Spinal cord (tissue), 10 donors: Measurements from ENCODE around the gene LDLRAD4. TPM values are rescaled to one million over a fixed set of nuclear protein-coding genes. Genes with fewer than 3 reads are reported as not detected.

Experiments used
- DNase-seq, 6 donors: peaks; one replicate each; pipeline versions ENCODE4 v3.0.0 to v3.0.0-alpha.2; 2013 to 2015; ENCODE audit warnings: low spot score in 6 of 6, low read depth in 4 of 6
- H3K27ac ChIP-seq: one replicate; pipeline ENCODE4 v1.5.1; 2013; ENCODE audit warnings: low read depth, low read length, control low read depth
- H3K27me3 ChIP-seq: one replicate; pipeline ENCODE4 v1.6.1; 2013; ENCODE audit warnings: low read length; ENCODE audit not compliant: control insufficient read depth, insufficient read depth
- H3K36me3 ChIP-seq: one replicate; pipeline ENCODE4 v1.6.1; 2013; ENCODE audit warnings: low read length; ENCODE audit not compliant: control insufficient read depth, insufficient read depth
- H3K4me1 ChIP-seq: one replicate; pipeline ENCODE4 v1.6.1; 2013; ENCODE audit warnings: low read length; ENCODE audit not compliant: control insufficient read depth, insufficient read depth
- H3K4me3 ChIP-seq: one replicate; pipeline ENCODE4 v1.5.1; 2013; ENCODE audit warnings: low read depth, low read length, control low read depth
- H3K9me3 ChIP-seq: one replicate; pipeline ENCODE4 v1.6.1; 2013; ENCODE audit warnings: low read length; ENCODE audit not compliant: control insufficient read depth, insufficient read depth
- WGBS: methylation state at CpG from one replicate; pipeline ENCODE4 v1.1.5; 2013; ENCODE audit warnings: missing lambda C conversion rate; ENCODE audit not compliant: insufficient coverage; 5-methylcytosine and 5-hydroxymethylcytosine counted together
- polyA plus RNA-seq, 2 donors: library from polyadenylated mRNA; unstranded; fragments of 120-200 nt; gene quantifications; one replicate each; pipeline ENCODE4 v1.2.1, GENCODE V29; 2013; ENCODE audit not compliant: insufficient read length in 2 of 2
- total RNA-seq, 2 donors: library from RNA; depleted of rRNA in 1 of 2; stranded (reverse); fragments of 120-200 nt in 1 of 2; fragments of >200 nt in 1 of 2; gene quantifications; one replicate each; pipeline versions ENCODE4 v1.2.3 to v1.2.4, GENCODE V29; 2013 to 2014
- donor health status: healthy.

LDLRAD4 gene
- total and polyA plus RNA-seq, 4 donors, result 26.7 to 67.7 (median 38.5) TPM

DNA sequence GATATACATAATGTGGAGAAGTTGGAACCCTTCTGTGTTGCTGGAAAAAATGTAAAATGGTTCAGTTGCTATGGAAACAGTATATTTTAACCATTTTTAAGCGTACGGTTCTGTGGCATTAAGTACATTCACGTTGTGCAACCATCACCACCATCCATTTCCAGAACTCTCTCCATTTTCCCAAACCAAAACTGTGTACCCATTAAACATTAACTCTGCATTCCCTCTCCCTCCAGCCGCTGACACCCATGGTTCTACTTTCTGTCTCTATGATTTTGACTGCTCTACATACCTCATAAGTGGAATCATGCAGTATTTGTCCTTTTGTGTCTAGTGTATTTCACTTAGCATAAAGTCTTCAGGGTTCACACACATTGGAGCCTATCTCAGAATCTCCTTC, 67.3 kb downstream of the LDLRAD4 start:
- no peak for DNase-seq
- Histone ChIP-seq H3K9me3 (no peaks in the 10 kb centered on the region), H3K4me3 (no peak overlapping the region), H3K4me1 (peaks cover 8% of the 10 kb centered on the region), H3K36me3 (peaks cover 7% of the 10 kb centered on the region), H3K27me3 (no peaks in the 10 kb centered on the region), H3K27ac (no peak overlapping the region)
- 86% methylated on average over 3 of the region's 4 CpGs for WGBS

DNA sequence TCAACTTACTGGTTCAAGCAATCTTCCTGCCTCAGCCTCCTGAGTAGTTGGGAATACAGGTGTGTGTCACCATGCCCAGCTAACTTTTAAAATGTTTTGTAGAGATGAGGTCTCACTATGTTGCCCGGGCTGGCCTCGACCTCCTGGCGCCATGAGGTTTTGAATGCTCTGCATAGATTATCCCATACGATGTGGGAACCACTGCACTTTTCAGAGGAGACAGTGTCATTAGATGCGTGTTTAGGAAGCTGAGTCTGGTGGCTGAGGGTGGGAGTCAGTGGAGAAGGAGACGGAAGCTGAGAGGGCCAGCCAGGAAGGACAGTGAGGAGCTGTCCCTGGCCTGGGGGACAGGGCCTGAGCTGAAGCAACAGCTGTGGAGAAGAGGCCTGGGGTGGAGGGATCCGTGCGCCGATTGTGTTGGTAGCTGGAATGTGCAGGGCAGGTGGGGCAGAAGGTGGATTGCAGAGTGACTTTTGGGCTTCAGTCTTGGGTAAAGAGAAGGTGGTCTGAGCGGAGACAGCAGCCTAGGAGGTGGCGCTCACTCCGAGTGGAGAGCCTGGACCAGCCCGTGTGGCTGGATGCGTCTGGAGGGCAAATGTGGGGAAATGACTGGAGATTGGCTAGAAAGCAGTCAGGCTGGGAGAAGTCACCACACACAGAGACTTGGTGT, 68.0 kb downstream of the LDLRAD4 start:
- peaks cover 8% of the 10 kb centered on the region for H3K4me1 ChIP-seq
- H3K4me3 ChIP-seq, result no peak overlapping the region
- H3K27me3 ChIP-seq, result no peaks in the 10 kb centered on the region
- no peak for DNase-seq
- H3K9me3 ChIP-seq, result no peaks in the 10 kb centered on the region
- H3K27ac ChIP-seq, result no peak overlapping the region
- peaks cover 7% of the 10 kb centered on the region for H3K36me3 ChIP-seq
- 92% methylated on average over 14 of the region's 14 CpGs for WGBS

DNA sequence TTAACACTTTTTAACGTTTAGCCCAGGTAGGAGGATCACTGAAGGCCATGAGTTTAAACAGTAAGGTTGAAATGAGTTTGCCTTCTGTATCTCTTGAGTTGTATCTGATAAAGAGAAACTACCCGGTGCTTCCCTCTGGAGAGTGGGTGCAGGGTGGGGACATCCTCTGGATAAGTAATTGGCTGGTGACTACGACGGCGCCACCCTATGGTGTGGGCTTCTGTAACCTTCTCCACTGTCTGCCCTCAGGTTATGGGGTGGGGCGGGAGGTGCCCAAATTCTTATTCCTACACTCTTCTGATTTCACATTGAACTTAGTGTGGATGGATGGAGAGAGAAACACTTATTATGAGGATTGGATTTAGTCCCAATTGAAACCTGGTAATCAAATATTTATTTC, 68.8 kb downstream of the LDLRAD4 start:
- no peak for DNase-seq
- H3K4me3 ChIP-seq, result no peak overlapping the region

DNA sequence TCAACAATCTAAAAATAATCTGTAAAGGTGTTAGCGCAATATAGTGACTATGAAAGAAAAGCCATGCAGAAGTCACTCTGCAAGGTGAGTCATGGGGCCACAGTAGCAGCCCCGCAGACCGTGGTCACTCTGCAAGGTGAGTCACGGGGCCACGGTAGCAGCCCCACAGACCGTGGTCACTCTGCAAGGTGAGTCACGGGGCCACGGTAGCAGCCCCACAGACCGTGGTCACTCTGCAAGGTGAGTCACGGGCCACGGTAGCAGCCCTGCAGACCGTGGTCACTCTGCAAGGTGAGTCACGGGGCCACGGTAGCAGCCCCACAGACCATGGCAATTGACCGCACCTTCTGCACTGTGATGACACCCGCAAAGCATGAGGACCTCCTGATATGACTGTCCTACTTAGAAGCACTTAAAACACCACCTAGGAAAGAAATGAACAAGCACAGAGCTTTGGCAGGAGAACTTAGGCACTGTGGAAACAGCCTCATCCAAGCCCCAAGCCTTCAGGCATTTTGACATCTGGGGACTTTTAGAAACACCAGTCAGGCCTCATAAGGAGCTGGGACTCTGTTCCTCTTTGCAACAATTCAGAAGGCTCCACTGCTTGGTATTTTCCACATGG, 70.1 kb downstream of the LDLRAD4 start:
- no peaks in the 10 kb centered on the region for H3K9me3 ChIP-seq
- H3K36me3 ChIP-seq, result peaks cover 7% of the 10 kb centered on the region
- DNase-seq, result no peak
- H3K4me1 ChIP-seq, result peaks cover 11% of the 10 kb centered on the region
- no peaks in the 10 kb centered on the region for H3K27me3 ChIP-seq
- H3K4me3 ChIP-seq, result no peak overlapping the region
- WGBS, result 97% methylated on average over 15 of the region's 16 CpGs
- H3K27ac ChIP-seq, result no peak overlapping the region

More for the DNA sequence above, 68.8 kb downstream of the LDLRAD4 start:
- Histone ChIP-seq H3K4me1 (peaks cover 11% of the 10 kb centered on the region), H3K9me3 (no peaks in the 10 kb centered on the region), H3K27me3 (no peaks in the 10 kb centered on the region), H3K36me3 (peaks cover 7% of the 10 kb centered on the region), H3K27ac (no peak overlapping the region)
- WGBS, result no CpG with 5 or more reads among the region's 6 CpGs

DNA sequence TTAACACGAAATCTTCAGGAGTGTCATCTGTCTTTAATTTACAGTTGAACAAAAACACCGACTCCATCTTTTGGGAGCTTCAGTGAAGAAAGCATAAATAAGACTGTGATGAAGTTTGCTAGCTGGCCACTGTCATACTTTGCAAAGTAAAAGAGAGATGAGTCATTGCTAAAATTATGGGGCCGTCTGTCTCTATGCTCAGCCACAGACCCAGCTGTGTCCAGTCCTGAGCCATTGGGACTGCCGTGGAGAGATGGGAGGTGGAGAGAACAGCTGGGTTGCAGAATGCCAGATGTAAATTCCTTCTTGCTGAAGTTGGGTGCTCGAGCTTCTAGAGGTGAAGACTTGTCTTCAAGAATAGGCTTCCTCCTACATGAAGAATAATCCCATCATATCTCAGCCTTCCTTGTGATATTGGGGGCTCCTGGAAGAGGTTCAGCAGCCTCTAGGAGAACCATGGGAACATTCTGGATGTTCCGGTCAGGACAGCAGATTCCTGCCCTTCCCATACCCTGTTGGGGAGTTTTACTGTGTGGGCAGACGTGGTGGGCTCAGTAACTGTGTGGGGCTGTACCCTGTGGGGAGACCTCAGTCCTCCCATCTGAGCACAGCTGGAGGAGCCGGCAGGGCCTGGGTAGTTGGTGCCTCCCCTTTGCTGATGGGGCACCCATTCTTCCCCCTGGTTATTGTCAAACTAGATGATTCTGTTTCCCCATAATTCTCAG, 71.1 kb downstream of the LDLRAD4 start:
- peaks cover 7% of the 10 kb centered on the region for H3K4me1 ChIP-seq
- no peak overlapping the region for H3K27ac ChIP-seq
- no peaks in the 10 kb centered on the region for H3K27me3 ChIP-seq
- no peak overlapping the region for H3K4me3 ChIP-seq
- WGBS, result 87% methylated on average over 3 of the region's 8 CpGs
- no peak for DNase-seq
- no peaks in the 10 kb centered on the region for H3K9me3 ChIP-seq
- peaks cover 5% of the 10 kb centered on the region for H3K36me3 ChIP-seq

GRCh38 chr18:13290856-13291271, 72.3 kb downstream of the LDLRAD4 start:
- no peak overlapping the region for H3K27ac ChIP-seq
- peaks cover 4% of the 10 kb centered on the region for H3K4me1 ChIP-seq
- H3K36me3 ChIP-seq, result peaks cover 4% of the 10 kb centered on the region
- no peaks in the 10 kb centered on the region for H3K9me3 ChIP-seq
- 96% methylated on average over 4 of the region's 7 CpGs for WGBS
- no peaks in the 10 kb centered on the region for H3K27me3 ChIP-seq
- no peak overlapping the region for H3K4me3 ChIP-seq
- no peak for DNase-seq

GRCh38 chr18:13291299-13291698, 72.7 kb downstream of the LDLRAD4 start:
- Histone ChIP-seq H3K4me3 (no peak overlapping the region), H3K36me3 (peaks cover 4% of the 10 kb centered on the region), H3K27me3 (no peaks in the 10 kb centered on the region), H3K27ac (no peak overlapping the region), H3K9me3 (no peaks in the 10 kb centered on the region), H3K4me1 (peaks cover 4% of the 10 kb centered on the region)
- WGBS, result 71% methylated on average over 6 of the region's 8 CpGs
- DNase-seq, result no peak

DNA sequence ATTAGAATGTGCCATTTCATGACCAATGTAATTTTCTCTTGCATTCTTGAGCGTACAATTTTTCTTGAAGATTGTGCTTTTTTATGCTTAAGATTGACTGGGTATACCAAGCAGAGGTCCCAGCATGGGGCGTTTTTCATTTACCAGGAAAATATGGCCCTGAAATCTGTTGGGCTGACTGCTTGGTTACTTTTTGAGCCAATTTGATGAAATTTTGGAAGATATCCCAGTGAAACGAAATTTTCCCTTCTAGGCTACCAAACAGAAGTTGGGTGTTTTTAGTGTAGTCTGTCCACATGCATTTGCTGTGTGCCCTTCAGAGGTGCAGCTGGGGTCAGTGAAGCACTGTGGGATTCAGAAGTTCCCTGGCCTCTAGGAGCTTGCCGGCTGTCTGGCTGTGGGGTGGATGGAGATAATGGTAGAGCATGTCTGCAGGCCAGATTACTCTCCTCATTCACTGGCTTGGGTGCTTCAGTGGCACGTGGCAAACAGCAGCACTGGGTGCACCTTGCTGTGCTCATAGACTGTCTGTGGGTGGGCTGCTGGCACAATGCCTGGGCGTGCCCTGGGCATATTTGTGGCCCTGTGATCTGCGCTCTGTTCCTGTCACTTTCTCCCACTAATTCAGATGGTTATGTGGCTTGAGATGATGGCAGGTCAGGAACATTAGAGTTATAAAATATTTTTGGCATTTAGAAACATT, 73.3 kb downstream of the LDLRAD4 start:
- Histone ChIP-seq H3K27me3 (no peaks in the 10 kb centered on the region), H3K27ac (no peak overlapping the region), H3K4me1 (peaks cover 4% of the 10 kb centered on the region), H3K4me3 (no peak overlapping the region), H3K36me3 (no peaks in the 10 kb centered on the region), H3K9me3 (no peaks in the 10 kb centered on the region)
- WGBS, result 83% methylated on average over 4 of the region's 7 CpGs
- DNase-seq, result no peak

GRCh38 chr18:13292736-13293135, 74.2 kb downstream of the LDLRAD4 start:
- Histone ChIP-seq H3K27me3 (no peaks in the 10 kb centered on the region), H3K9me3 (no peaks in the 10 kb centered on the region), H3K27ac (no peak overlapping the region), H3K4me1 (peaks cover 4% of the 10 kb centered on the region), H3K36me3 (no peaks in the 10 kb centered on the region), H3K4me3 (no peak overlapping the region)
- WGBS, result 74% methylated on average over 11 of the region's 12 CpGs
- DNase-seq, result peak in 1 of 6 donors; percentile 60
